HEK293T (cell line): ENCODE measurements around the gene ZC3H4.

Experiments used
- ARNT ChIP-seq: fragments of 450-650 bp; IDR thresholded peaks from 2 replicates; pipeline ENCODE4 v1.6.1; 2017; ENCODE audit warnings: mild to moderate bottlenecking
- BHLHE40 ChIP-seq: fragments of 450-650 bp; IDR thresholded peaks from 2 replicates; pipeline ENCODE4 v1.6.1; 2016; ENCODE audit warnings: mild to moderate bottlenecking, moderate library complexity, borderline replicate concordance
- CTBP1 ChIP-seq: fragments of 450-650 bp; IDR thresholded peaks from 2 replicates; pipeline ENCODE4 v1.6.1; 2016; ENCODE audit warnings: borderline replicate concordance
- ELF4 ChIP-seq: fragments of 450-650 bp; IDR thresholded peaks from 2 replicates; pipeline ENCODE4 v1.6.1; 2017; ENCODE audit warnings: antibody characterized with exemption
- FOXA1 ChIP-seq: fragments of 450-650 bp; IDR thresholded peaks from 2 replicates; pipeline ENCODE4 v1.6.1; 2016; ENCODE audit warnings: mild to moderate bottlenecking
- FOXK2 ChIP-seq: fragments of 450-650 bp; IDR thresholded peaks from 2 replicates; pipeline ENCODE4 v1.6.1; 2016; ENCODE audit warnings: mild to moderate bottlenecking
- NFRKB ChIP-seq: fragments of 450-650 bp; IDR thresholded peaks from 2 replicates; pipeline ENCODE4 v1.6.1; 2016; ENCODE audit warnings: mild to moderate bottlenecking, moderate library complexity
- SP1 ChIP-seq: fragments of 450-650 bp; IDR thresholded peaks from 2 replicates; pipeline ENCODE4 v1.6.1; 2017
- SUZ12 ChIP-seq: fragments of 450-650 bp; IDR thresholded peaks from 2 replicates; pipeline ENCODE4 v1.6.1; 2016; ENCODE audit warnings: mild to moderate bottlenecking
- ZNF384 ChIP-seq: fragments of 450-650 bp; IDR thresholded peaks from 2 replicates; pipeline ENCODE4 v1.6.1; 2016

DNA sequence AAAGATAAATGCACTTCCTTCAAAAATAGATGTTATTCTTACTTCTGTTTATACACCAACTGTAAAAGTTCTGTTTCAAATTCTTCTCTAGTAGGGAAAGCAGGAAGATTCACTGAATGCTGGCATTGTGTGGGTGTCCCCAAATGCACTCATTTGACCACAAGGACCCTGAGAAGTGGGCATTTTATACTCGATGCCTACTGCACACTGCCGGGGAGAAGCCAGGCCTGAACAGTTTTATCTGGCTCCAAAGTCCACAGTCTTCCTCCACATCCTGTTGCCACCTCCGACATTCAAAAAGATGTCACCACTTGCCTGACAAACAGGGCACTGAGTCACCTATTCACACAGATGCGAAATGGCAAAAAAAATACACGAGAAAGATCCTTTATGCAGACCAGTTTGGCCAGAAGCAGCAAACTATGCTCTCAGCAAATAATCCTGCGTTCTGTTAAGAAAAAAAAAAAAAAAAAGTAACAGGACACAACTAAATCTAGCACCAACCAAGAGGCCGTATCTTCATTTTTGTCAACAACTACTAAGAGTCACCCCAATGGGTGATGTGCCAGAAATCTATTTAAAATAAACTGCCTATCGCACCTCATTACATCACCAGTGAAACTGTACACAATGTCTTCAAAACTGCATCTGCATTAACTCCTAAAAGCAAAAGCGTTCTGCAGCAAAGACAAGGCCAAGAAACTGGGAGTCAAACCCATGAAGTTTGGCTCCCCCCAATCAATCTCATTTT is 6.2 kb downstream of the ZC3H4 start:
- TF ChIP-seq ARNT (no peak), FOXA1 (no peak), SP1 (no peak), SUZ12 (no peak), BHLHE40 (no peak), NFRKB (no peak), FOXK2 (no peak), ELF4 (no peak), CTBP1 (no peak), ZNF384 (no peak)
